DMS79 treated with DMSO at 0.1 percent for 48 hours (cell line): ENCODE results near the gene RHEBL1.

Experiments
- DNase-seq: peaks from one replicate; lab custom pipeline; 2025; lab: John Stamatoyannopoulos, UW

RHEBL1 gene

GRCh38 chr12:49069507-49070346 is at the start of gene RHEBL1:
RHEBL1 (minus strand) TSS chr12:49069979; CDS start chr12:49069785, 194 bp downstream.
- DNase-seq = peak; percentile 97

- DNase-seq = no peak
Measured at GRCh38 chr12:49111206-49111605, 41.4 kb upstream of the RHEBL1 start.

- DNase-seq = peak; percentile 97
Measured at GRCh38 chr12:49110464-49111155, 40.8 kb upstream of the RHEBL1 start, which contains the start of gene LMBR1L. LMBR1L (minus strand) TSS chr12:49110847; CDS start chr12:49110555, 292 bp downstream.

- peak; percentile 43 for DNase-seq
Measured at GRCh38 chr12:49109641-49110463, 40.1 kb upstream of the RHEBL1 start.

GRCh38 chr12:49108958-49109404 is 39.2 kb upstream of the RHEBL1 start:
- no peak for DNase-seq

GRCh38 chr12:49105504-49106084 is 35.8 kb upstream of the RHEBL1 start:
- DNase-seq = no peak

- DNase-seq = no peak
Measured at GRCh38 chr12:49104822-49105221, 35.0 kb upstream of the RHEBL1 start.

- no peak for DNase-seq
Measured at GRCh38 chr12:49100380-49100779, 30.6 kb upstream of the RHEBL1 start.

GRCh38 chr12:49098703-49099102 is 28.9 kb upstream of the RHEBL1 start:
- DNase-seq = no peak

- DNase-seq = no peak
Measured at GRCh38 chr12:49098035-49098451, 28.3 kb upstream of the RHEBL1 start.

- no peak for DNase-seq
Measured at GRCh38 chr12:49097381-49097780, 27.6 kb upstream of the RHEBL1 start.

- no peak for DNase-seq
Measured at GRCh38 chr12:49094975-49095365, 25.2 kb upstream of the RHEBL1 start.

GRCh38 chr12:49094160-49094974 is 24.6 kb upstream of the RHEBL1 start, which contains the start of gene DHH:
DHH (minus strand) TSS chr12:49094801; CDS start chr12:49094512, 289 bp downstream.
- DNase-seq = peak; percentile 60

GRCh38 chr12:49093792-49094159 is 24.0 kb upstream of the RHEBL1 start:
- peak; percentile 75 for DNase-seq

GRCh38 chr12:49092816-49093406 is 23.1 kb upstream of the RHEBL1 start:
- DNase-seq = no peak

- DNase-seq = no peak
Measured at GRCh38 chr12:49092086-49092815, 22.5 kb upstream of the RHEBL1 start.

GRCh38 chr12:49091836-49092085 is 22.0 kb upstream of the RHEBL1 start:
- DNase-seq = no peak

GRCh38 chr12:49091056-49091835 is 21.5 kb upstream of the RHEBL1 start:
- DNase-seq = no peak
